ENCODE measurements around the gene SMIM44.

SMIM44 gene

DNA sequence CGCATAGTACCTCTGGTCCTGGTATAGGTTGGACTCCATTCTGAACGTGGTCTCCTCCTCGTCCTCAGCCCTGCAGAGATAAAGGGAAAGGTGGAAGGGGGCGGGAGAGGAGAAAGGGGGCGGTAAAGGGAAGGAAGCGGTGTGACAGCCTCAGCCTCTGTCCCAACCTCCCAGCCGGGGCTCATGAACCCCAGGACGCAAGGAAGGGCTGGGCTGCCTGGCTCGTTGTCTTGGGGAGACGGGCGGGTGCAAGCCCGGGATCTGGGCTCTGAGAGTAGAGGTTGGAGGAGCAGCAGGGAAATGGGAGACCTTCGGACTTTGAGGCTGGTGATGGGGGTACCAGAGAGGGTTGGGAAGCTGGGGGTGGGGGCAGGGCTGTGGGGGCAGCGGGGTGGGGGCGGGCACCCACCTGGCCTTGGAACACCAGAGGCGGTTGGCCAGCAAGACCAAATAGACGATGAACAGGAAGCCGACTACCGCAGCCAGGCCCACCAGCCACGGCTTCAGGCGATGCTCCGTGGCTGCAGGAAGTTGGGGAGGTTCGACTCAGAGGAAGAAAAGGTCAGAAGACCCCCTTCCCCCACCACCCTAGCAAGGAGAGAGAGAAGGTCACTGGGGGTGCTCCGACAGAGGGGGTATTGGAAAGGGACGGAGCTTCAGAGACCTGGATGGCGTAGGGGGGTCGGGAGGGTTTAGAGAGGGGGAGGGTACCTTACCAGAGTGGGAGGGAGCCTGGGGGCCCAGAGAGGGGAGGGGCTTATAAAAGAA is 4.6 kb downstream of the SMIM44 start:
- H3K4me3 ChIP-seq (ENCODE audit: low read depth in 1 of 2, low read length in 1 of 2): peak overlapping the region in 1 of 2 experiments; percentile 27
- peaks cover 3 to 17% of the 10 kb centered on the region in 2 experiments for H3K4me1 ChIP-seq (ENCODE audit: control insufficient read depth in 1 of 2, insufficient read depth in 1 of 2, low read depth in 1 of 2, low read length in 1 of 2)
- H3K27ac ChIP-seq: peak overlapping the region; percentile 44
- no peaks in the 10 kb centered on the region for H3K27me3 ChIP-seq
- peaks cover 12% of the 10 kb centered on the region for H3K36me3 ChIP-seq
- TF ChIP-seq, protein P1, sequence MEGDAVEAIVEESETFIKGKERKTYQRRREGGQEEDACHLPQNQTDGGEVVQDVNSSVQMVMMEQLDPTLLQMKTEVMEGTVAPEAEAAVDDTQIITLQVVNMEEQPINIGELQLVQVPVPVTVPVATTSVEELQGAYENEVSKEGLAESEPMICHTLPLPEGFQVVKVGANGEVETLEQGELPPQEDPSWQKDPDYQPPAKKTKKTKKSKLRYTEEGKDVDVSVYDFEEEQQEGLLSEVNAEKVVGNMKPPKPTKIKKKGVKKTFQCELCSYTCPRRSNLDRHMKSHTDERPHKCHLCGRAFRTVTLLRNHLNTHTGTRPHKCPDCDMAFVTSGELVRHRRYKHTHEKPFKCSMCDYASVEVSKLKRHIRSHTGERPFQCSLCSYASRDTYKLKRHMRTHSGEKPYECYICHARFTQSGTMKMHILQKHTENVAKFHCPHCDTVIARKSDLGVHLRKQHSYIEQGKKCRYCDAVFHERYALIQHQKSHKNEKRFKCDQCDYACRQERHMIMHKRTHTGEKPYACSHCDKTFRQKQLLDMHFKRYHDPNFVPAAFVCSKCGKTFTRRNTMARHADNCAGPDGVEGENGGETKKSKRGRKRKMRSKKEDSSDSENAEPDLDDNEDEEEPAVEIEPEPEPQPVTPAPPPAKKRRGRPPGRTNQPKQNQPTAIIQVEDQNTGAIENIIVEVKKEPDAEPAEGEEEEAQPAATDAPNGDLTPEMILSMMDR (IDR thresholded peaks at IDR 0.05): no peak
- H3K9me3 ChIP-seq: no peaks in the 10 kb centered on the region

DNA sequence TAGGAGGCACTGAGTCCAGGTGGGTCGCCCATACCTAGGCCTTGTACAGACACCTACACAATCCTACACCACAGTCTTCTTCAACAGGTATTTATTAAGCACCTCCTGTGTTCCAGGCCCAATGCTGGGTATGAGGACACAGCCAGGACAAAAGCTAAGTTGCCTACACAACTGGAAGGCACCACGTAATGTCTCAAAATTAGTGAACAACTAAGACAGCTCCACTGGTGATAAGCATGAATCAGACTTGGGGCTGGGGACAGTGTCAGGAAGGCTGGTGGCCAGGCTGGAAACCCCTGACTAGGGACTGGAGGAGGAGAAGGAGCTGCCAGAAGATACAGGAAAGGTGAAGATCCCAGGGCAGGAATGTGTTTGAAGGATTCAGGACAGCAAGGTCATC is 5.3 kb downstream of the SMIM44 start:
- H3K9me3 ChIP-seq: no peaks in the 10 kb centered on the region
- H3K4me3 ChIP-seq (ENCODE audit: low read depth in 1 of 2, low read length in 1 of 2): no peak overlapping the region
- H3K36me3 ChIP-seq: peaks cover 12% of the 10 kb centered on the region
- peaks cover 3 to 17% of the 10 kb centered on the region in 2 experiments for H3K4me1 ChIP-seq (ENCODE audit: control insufficient read depth in 1 of 2, insufficient read depth in 1 of 2, low read depth in 1 of 2, low read length in 1 of 2)
- TF ChIP-seq, protein P1 (IDR thresholded peaks at IDR 0.05): no peak
- peak overlapping the region; percentile 44 for H3K27ac ChIP-seq
- H3K27me3 ChIP-seq: no peaks in the 10 kb centered on the region

DNA sequence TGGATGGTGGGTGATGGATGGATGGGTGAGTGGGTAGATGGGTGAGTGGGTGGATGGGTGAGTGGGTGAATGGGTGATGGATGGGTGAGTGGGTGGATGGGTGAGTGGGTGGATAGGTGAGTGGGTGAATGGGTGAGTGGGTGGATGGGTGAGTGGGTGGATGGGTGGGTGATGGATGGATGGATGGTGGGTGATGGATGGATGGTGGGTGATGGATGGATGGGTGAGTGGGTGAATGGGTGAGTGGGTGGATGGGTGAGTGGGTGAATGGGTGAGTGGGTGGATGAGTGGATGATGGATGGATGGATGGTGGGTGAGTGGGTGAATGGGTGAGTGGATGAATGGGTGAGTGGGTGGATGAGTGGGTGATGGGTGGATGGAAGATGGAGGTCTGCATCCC is 5.7 kb downstream of the SMIM44 start:
- H3K36me3 ChIP-seq: peaks cover 11% of the 10 kb centered on the region
- H3K9me3 ChIP-seq: no peaks in the 10 kb centered on the region
- H3K4me1 ChIP-seq (ENCODE audit: control insufficient read depth in 1 of 2, insufficient read depth in 1 of 2, low read depth in 1 of 2, low read length in 1 of 2): peaks cover 3 to 17% of the 10 kb centered on the region in 2 experiments
- no peak overlapping the region for H3K4me3 ChIP-seq (ENCODE audit: low read depth in 1 of 2, low read length in 1 of 2)
- H3K27ac ChIP-seq: no peak overlapping the region
- TF ChIP-seq, protein P1 (IDR thresholded peaks at IDR 0.05): no peak
- no peaks in the 10 kb centered on the region for H3K27me3 ChIP-seq

DNA sequence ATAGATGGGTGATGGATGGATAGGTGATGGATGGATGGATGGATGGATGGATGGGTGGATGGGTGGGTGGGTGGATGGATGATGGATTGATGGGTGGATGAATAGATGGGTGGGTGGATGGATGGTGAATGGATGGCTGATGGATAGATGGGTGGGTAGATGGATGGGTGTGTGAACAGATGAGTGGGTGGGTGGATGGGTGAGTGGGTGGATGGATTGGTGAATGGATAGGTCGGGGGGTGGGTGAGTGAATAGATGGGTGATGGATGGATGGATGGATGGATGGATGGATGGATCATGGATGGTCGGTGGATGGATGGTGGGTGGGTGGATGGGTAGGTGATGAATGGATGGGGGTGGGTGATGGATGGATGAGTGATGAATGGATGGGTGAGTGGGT is 6.4 kb downstream of the SMIM44 start:
- Histone ChIP-seq H3K27me3 (no peaks in the 10 kb centered on the region), H3K4me3 (ENCODE audit: low read depth in 1 of 2, low read length in 1 of 2) (no peak overlapping the region), H3K4me1 (ENCODE audit: control insufficient read depth in 1 of 2, insufficient read depth in 1 of 2, low read depth in 1 of 2, low read length in 1 of 2) (peaks cover 3 to 17% of the 10 kb centered on the region in 2 experiments), H3K27ac (no peak overlapping the region), H3K36me3 (peaks cover 5% of the 10 kb centered on the region), H3K9me3 (no peaks in the 10 kb centered on the region)
- TF ChIP-seq, protein P1 (IDR thresholded peaks at IDR 0.05): no peak

DNA sequence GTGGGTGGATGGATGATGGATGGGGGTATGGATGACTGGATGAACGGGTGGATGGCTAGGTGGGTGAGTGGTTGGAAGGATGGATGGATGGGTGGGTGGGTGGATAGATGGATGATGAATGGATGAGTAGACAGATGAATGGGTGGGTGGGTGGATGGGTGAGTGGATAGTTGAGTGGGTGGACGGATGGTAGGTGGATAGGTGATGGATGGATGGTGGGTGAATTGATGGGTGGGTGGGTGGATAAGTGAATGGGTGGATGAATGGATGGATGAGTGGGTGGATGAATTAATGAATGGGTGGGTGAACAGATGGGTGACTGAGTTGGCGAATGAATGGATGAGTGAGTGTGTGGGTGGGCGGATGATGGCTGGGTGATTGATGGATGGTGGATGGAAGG is 7.8 kb downstream of the SMIM44 start:
- Histone ChIP-seq H3K4me3 (ENCODE audit: low read depth in 1 of 2, low read length in 1 of 2) (no peak overlapping the region), H3K27ac (no peak overlapping the region), H3K9me3 (no peaks in the 10 kb centered on the region), H3K27me3 (no peaks in the 10 kb centered on the region), H3K36me3 (no peaks in the 10 kb centered on the region), H3K4me1 (ENCODE audit: control insufficient read depth in 1 of 2, insufficient read depth in 1 of 2, low read depth in 1 of 2, low read length in 1 of 2) (peaks cover 3 to 17% of the 10 kb centered on the region in 2 experiments)
- TF ChIP-seq, protein P1 (IDR thresholded peaks at IDR 0.05): no peak
